T-helper 1 cell treated with Interleukin-12 subunit alpha and Interleukin-12 subunit beta and Interleukin-4 antibody, amounts not matched to agents 30 μg/mL and 1 μg/mL, for 36 hours (primary cell): ENCODE results near the gene HES5.
A peak's percentile ranks its signal among the peaks of the same experiment; 100 is the strongest.
"Not testable (repeated sequence)": the region's sequence is repeated elsewhere in the genome, so short reads cannot be mapped to it uniquely, and the experiment has no call there.

Experiments used
- H3K27ac Mint-ChIP-seq: one replicate; pipeline ENCODE4 v1.8.0; 2021; ENCODE audit warnings: mild to moderate bottlenecking, mixed read lengths
- H3K27me3 Mint-ChIP-seq: one replicate; pipeline ENCODE4 v1.8.0; 2021; ENCODE audit warnings: low read depth, mixed read lengths
- H3K36me3 Mint-ChIP-seq: one replicate; pipeline ENCODE4 v1.8.0; 2021; ENCODE audit warnings: low read depth, mixed read lengths
- H3K4me1 Mint-ChIP-seq: one replicate; pipeline ENCODE4 v1.8.0; 2021; ENCODE audit warnings: low read depth, mixed read lengths
- H3K4me3 Mint-ChIP-seq: one replicate; pipeline ENCODE4 v1.8.0; 2021; ENCODE audit warnings: mild to moderate bottlenecking, moderate library complexity, mixed read lengths
- H3K9me3 Mint-ChIP-seq: one replicate; pipeline ENCODE4 v1.8.0; 2021; ENCODE audit warnings: mixed read lengths

HES5 gene

DNA sequence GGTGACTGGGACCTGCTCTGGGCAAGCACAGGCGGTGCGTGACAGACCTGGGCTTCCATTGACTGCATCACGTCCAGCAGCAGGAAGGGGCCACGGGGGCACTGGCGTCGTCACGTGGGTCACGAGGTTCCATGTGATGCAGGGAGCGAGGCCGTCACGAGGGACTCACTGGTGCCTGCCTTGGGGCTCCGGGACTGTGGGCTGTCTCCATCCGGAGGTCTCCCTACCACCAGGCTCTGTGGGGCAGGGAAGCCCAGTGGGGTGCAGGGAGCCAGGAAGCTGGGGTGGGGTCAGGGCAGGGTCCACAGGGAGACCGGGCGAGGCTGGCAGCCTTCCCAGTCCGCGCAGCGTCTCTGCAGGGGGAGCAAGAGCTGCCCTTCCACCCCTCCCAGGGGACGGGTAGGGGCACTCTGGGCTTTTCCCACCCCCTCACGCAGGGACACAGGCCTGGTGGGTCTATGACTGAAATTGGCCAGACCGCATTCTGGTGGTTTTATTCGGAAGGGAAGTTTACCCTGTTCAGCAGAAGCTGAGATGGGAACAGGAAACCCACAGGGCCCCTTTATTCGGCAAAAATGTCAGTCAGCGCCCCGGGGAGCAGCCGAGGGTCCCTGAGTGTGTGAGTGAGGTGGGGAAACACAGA lies 25.7 kb upstream of the HES5 start:
- H3K4me3 Mint-ChIP-seq, result peak overlapping the region; percentile 92
- peak overlapping the region; percentile 99 for H3K27ac Mint-ChIP-seq
- peaks cover 22% of the 10 kb centered on the region for H3K36me3 Mint-ChIP-seq
- peaks cover 21% of the 10 kb centered on the region for H3K4me1 Mint-ChIP-seq
- H3K27me3 Mint-ChIP-seq, result no peaks in the 10 kb centered on the region
- no peaks in the 10 kb centered on the region for H3K9me3 Mint-ChIP-seq

DNA sequence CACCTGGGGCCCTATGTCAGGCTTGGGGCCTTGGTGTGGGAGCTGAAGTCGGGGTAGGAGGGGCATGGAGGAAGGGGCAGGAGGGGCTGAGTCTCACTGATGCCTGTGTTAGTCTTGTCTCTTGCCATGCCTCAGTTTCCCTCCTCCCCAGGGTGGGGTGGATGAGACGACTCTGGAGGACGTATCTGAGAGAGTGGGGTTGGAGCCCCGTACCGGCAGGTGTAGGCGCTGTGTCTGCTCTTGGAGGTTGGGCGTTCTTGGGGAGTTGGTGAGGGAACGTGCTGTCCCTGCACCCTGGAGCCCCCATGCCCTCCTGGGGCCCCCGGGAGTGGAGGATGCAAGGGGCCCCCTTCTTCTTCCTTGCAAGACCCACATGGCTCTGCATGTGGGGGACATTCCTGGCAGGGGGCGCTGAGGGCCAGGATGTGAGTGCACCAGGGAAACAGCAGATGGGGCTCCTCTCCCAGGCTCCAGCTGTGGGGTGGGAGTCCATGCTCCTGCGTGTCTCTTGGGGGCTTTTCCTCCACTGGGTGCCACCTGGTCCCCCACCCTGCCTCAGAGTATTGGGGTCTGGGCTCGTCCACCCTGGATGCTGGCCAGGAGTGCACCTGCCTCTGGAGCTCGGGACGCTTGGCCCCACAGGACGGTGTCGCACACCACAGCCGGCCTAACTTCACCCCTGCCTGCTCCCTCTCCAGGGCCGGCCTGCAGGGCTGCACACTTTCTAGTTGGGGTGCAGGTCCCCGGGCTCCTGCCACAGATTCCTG lies 24.7 kb upstream of the HES5 start:
- H3K27me3 Mint-ChIP-seq, result no peaks in the 10 kb centered on the region
- H3K9me3 Mint-ChIP-seq, result no peaks in the 10 kb centered on the region
- H3K27ac Mint-ChIP-seq, result peak overlapping the region; percentile 99
- H3K4me1 Mint-ChIP-seq, result peaks cover 22% of the 10 kb centered on the region
- peak overlapping the region; percentile 92 for H3K4me3 Mint-ChIP-seq
- H3K36me3 Mint-ChIP-seq, result peaks cover 22% of the 10 kb centered on the region

DNA sequence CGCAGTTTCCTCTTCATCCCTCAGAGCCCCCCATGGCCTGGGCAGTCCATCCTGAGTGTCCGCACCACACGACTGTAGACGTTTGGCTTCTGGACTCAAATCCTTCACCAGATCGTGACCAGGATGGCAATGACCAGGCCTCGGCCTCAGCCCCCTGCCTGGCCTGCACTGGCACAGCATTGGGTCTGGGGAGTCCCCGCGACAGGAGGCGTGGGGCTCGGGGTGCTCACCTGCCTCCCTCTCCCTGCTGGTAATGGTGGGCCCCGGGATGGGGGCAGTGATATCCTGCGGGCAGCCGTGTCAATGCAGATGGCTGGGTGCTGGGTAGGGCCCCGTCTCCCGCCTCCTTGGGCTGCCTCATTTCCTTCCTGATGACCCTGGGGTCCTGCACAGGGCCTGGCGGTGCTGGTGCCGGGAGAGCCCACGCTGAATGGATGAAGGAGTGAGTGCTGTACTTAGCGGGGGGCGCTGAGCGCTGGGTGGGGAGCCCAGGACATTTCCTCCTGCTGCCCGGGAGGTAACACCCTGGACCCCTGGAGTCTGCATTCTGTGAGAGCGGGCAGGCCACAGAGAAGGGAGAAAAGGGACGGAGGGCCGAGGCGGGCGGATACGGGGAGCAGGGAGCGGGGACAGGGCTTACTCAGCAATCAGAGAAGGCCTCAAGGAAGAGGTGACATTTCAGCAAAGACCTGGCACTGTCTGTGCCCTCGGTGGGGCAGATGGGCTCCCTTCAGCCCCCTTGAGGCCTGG lies 24.0 kb upstream of the HES5 start:
- Mint-ChIP-seq H3K9me3 (no peaks in the 10 kb centered on the region), H3K27ac (peak overlapping the region; percentile 99), H3K4me1 (peaks cover 23% of the 10 kb centered on the region), H3K4me3 (no peak overlapping the region), H3K27me3 (no peaks in the 10 kb centered on the region), H3K36me3 (peaks cover 22% of the 10 kb centered on the region)

DNA sequence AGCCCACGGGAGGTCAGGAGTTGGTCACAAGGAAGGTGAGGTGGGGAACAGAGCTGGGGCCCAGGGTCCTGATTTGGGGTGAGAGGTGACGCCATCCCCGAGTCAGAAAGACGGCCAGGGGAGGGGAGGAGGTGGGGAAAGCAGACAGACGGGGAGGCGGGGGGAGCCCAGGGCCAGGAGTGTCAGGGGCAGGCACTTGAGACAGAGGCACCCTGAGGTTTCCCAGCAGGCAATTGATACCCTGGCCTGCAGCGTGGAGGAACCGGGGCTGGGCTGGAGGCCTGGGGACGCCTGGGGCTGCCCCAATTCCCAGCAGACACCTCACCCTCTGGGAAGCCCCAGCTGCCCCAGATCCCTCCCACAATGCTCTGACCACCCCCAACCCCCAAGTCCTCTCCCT lies 23.0 kb upstream of the HES5 start:
- peaks cover 23% of the 10 kb centered on the region for H3K4me1 Mint-ChIP-seq

DNA sequence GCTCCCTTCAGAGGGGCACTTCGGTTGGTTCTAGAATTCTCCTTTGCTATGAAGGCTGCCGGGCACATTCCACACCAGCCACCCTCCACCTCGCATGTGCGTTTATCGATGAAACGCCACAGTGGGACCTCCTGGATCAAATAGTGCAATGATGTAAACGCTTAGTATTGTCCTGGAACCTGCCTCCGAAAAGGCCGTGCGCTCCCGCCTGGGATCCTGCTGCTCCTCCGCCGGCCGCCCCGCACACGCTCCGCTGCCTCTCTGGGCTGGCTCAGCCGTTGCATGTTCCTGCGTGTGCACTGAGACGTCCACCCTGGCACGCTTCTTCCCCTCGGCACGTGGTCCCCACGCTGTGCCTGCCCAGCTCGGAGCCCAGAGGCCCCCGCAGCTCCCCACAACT lies 22.1 kb upstream of the HES5 start:
- Mint-ChIP-seq H3K4me1 (peaks cover 28% of the 10 kb centered on the region), H3K9me3 (no peaks in the 10 kb centered on the region), H3K4me3 (no peak overlapping the region)

More for the DNA sequence above, 23.0 kb upstream of the HES5 start:
- H3K27ac Mint-ChIP-seq, H3K9me3 Mint-ChIP-seq, H3K27me3 Mint-ChIP-seq, H3K4me3 Mint-ChIP-seq: not testable (repeated sequence)
- H3K36me3 Mint-ChIP-seq, result peaks cover 16% of the 10 kb centered on the region

DNA sequence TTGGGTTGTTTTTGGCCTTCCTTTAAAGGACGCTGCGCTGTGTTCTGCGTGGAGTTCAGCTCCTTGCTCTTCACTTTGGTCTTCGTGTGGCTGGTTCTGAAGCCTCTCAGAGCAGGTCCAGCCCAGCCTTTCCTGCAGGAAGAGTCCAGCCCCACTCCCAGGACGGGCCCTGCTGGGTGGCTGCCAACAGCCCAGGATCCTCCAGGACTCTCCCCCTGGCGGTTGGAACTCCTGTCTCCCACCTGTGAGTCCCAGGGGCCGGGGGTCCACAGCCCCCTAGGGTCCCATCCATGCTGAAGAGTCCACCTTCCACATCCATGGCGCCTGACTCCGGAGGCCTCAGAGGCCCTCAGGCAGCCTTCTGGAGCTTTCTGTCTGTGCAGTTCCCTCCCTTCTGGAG lies 21.5 kb upstream of the HES5 start:
- not testable (repeated sequence) for H3K4me3 Mint-ChIP-seq

More for the DNA sequence above, 22.1 kb upstream of the HES5 start:
- Mint-ChIP-seq H3K27me3 (no peaks in the 10 kb centered on the region), H3K36me3 (peaks cover 12% of the 10 kb centered on the region), H3K27ac (no peak overlapping the region)

DNA sequence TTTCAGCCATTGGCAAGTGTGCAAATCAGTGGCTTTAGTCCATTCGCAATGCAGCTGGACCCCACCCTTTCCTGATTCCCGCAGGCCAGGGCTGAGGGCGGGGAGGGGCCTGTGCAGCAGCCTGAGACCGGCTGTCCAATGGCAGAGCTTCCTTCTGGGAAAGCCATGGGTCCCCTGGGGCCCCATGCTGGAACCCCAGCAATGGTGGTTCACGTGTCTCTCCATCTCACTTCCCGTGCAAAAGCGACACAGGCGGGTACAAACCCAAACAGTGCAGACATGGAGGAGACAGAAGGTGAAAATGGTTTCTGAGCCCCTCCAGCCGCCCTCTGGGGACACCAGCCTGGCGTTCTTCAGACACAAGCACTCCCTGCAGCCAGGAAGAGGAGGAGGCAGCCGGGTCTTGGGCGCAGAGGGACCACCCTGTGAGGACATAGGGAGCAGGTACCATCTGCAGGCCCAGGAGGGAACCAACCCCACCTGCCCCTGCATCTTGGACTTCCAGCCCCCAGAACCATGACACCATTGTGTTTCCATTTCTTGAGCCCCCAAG lies 20.3 kb upstream of the HES5 start:
- not testable (repeated sequence) for H3K27ac Mint-ChIP-seq, H3K36me3 Mint-ChIP-seq, H3K4me3 Mint-ChIP-seq, H3K9me3 Mint-ChIP-seq, H3K27me3 Mint-ChIP-seq
- H3K4me1 Mint-ChIP-seq, result peaks cover 24% of the 10 kb centered on the region

More for the DNA sequence above, 21.5 kb upstream of the HES5 start:
- not testable (repeated sequence) for H3K9me3 Mint-ChIP-seq, H3K36me3 Mint-ChIP-seq, H3K27ac Mint-ChIP-seq, H3K27me3 Mint-ChIP-seq
- H3K4me1 Mint-ChIP-seq, result peaks cover 28% of the 10 kb centered on the region

DNA sequence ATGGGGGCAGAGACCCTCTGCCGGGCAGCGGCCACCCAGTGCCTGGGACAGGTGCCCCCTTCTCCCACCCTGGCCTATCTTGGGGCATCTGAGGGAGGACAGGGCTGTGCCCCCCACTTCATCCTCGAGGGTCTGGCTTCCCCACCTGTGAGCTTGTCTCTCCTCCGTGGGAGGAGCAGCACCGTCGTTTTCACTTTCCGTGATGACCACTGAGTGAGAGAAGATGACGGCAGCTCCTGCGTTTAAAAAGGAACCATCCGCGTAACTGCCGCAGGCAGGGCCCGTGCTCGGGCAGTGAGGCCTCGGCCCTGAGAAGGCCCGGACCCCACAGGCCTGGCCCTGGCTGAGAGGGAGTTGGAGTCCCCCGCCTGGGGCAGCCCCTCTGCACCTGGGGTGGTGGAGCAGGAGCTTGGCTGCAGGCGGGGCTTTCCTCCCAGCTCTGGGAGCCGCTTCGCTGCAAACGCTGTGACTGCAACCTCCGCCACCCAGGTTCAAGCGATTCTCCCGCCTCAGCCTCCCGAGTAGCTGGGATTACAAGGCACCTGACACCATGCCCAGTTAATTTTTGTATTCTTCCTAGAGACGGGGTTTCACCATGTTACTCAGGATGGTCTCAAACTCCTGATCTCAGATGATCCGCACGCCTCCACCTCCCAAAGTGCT lies 19.4 kb upstream of the HES5 start:
- not testable (repeated sequence) for H3K9me3 Mint-ChIP-seq
- H3K4me1 Mint-ChIP-seq, result peaks cover 18% of the 10 kb centered on the region
- peak overlapping the region; percentile 98 for H3K27ac Mint-ChIP-seq

DNA sequence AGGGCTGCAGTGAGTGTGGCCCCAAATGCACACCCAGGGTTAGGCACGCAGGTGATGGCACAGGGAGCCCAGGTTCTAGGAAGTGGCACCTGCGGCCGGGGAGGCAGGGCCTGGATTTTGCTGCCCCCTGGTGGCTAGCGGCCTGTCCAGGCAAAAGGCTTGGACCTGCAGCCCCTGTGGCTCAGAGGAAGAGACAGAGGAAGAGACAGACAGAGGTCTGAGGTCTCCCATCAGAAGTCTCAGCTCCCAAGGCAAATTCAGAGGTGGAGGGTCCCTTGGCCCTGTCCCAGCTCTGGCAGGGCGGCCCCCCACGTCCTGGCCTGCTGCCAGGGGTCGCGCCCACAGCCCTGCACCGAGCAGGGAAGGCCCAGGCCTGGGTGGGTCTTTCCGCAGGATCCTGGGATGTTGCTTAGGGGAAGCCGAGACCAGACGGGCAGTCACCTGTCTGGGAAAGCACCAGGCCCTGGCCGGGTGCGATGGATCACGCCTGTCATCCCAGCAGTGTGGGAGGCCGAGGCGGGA lies 18.1 kb upstream of the HES5 start:
- Mint-ChIP-seq H3K4me1 (peaks cover 13% of the 10 kb centered on the region), H3K9me3 (no peaks in the 10 kb centered on the region), H3K27ac (peak overlapping the region; percentile 98), H3K36me3 (no peaks in the 10 kb centered on the region), H3K27me3 (no peaks in the 10 kb centered on the region), H3K4me3 (peak overlapping the region; percentile 92)

More for the DNA sequence above, 19.4 kb upstream of the HES5 start:
- H3K36me3 Mint-ChIP-seq, H3K27me3 Mint-ChIP-seq, H3K4me3 Mint-ChIP-seq: not testable (repeated sequence)

DNA sequence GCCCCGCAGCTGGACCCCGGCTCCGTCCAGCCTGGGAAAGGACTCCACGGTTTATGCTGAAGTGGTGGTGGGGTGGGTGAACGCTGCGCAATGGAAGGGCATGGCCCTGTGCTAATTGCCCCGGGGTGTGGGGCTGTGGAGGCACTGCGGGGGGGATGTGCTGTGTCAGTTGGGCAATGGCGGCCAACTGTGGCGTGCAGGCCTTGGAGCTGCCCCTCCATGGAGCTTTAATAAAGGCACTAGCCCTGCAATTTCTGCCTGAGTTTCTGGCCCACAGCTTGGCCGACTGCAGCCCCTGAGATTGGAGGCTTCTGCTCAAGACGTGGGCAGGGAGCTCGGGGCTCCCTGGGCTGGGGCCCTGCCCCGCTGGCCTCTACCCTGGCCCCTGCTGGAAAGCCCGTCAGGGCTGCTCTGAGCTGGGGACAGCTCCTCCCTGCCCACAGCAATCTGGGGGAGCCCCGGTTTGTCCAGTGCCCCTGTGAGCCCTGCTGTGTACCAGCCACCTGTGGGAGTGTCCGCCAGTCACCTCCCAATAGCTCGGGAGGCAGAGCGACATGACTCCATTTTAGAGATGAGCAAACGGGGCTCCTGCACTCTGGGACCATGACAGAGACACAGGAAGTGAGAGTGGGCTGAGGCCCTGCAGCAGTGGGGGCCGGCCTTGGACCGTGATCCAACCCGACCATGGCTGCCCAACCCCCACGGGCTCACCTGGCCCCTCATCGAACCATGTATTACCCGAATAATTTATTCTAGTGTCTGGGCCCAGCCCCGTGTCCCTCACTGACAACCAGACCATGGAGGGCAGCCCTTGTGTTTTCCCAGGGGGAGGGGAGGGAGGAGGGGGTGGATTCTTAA lies 17.4 kb upstream of the HES5 start:
- Mint-ChIP-seq H3K4me1 (peaks cover 13% of the 10 kb centered on the region), H3K27me3 (no peaks in the 10 kb centered on the region), H3K4me3 (peak overlapping the region; percentile 92), H3K9me3 (no peaks in the 10 kb centered on the region), H3K27ac (peak overlapping the region; percentile 98), H3K36me3 (no peaks in the 10 kb centered on the region)

DNA sequence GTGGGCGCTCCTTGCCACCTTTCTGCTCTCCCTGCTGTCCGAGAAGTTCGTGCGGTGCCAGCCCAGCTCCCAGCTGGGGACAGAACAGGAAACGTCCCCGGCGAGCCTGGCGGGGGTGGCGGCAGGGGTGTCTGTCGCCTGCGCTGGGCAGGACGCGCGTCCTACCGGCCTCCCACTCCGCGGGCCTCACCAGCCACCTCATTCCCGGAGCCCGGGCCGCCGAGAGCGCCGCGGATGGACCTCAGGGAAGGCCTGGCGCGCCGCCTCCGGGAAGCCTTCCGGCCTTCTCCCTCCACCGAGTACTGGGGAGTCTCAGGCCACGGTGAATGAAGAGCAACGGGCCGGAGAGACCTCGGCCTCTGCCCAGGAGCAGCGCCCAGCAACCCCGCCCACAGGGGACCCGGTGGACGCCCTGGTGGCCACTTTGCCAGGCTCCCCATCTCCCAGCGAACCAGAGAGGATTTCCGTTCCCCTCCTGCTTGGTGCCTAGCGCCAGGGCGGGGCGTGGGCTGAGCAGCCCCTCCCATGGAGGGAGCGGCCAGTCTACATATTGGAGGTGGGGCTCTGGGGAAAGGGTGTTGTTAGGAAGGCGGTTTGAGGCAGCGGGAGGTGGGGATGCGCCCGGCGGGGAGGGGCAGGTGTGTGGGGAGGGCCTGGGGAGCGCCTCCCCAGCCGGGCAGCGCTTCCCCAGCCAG lies 16.6 kb upstream of the HES5 start:
- peaks cover 13% of the 10 kb centered on the region for H3K4me1 Mint-ChIP-seq

DNA sequence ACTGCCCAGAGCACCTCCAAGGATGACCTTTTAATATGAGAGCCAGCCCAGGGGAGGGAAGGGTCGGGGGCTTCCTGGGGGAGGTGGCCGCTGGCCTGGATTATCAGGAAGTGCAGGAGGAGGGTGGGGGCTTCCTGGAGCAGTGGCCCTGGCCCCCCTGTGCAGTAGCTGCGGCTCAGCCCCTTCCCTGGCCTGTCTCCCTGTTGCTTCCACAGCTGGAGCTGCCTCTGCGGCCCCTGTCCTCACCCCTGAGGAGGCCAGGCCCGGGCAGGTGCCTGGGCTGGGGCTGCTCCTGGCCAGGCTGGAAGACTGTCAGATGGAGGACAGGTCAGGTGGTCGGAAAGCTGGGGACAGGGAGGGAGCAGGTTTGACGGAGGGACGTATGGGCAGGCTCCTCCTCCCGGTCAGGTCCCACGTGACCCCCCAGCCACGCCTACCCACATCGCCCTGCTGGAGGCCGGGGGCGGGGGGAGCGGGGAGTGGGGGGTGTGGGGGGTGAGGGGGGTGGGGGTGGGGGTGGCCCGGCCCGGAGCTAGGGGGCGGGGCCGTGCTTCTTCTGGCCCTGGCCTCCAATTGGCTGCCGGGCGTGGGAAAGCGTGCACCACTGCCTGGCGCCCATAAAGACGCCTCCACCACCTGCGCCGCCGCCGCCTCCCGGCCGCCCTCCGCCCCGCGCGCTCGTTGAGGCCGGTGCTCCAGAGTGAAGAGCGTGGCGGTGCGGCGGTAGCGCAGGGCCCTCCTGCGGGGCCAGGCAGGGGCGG lies 15.9 kb upstream of the HES5 start:
- Mint-ChIP-seq H3K27me3 (peaks cover 13% of the 10 kb centered on the region), H3K36me3 (no peaks in the 10 kb centered on the region), H3K9me3 (no peaks in the 10 kb centered on the region), H3K27ac (no peak overlapping the region), H3K4me1 (peaks cover 14% of the 10 kb centered on the region), H3K4me3 (peak overlapping the region; percentile 92)

More for the DNA sequence above, 16.6 kb upstream of the HES5 start:
- no peaks in the 10 kb centered on the region for H3K36me3 Mint-ChIP-seq
- H3K9me3 Mint-ChIP-seq, result no peaks in the 10 kb centered on the region
- peaks cover 6% of the 10 kb centered on the region for H3K27me3 Mint-ChIP-seq
- H3K27ac Mint-ChIP-seq, result peak overlapping the region; percentile 98
- H3K4me3 Mint-ChIP-seq, result peak overlapping the region; percentile 92
